PC-9 (cell line): Measurements from ENCODE around the gene SEBOX.

Experiments used
- EZH2 ChIP-seq: fragments of 200-600 bp; sonication (generic); IDR thresholded peaks from 2 replicates; pipeline ENCODE4 v1.8.0; 2017; ENCODE audit warnings: antibody characterized with exemption, low read depth
- TF ChIP-seq, protein P1 (sequence below): fragments of 200-600 bp; sonication (generic); conservative IDR thresholded peaks from 2 replicates; pipeline ENCODE4 v1.6.1; 2017; ENCODE audit warnings: mixed run types, antibody characterized with exemption, mild to moderate bottlenecking, moderate library complexity

DNA sequence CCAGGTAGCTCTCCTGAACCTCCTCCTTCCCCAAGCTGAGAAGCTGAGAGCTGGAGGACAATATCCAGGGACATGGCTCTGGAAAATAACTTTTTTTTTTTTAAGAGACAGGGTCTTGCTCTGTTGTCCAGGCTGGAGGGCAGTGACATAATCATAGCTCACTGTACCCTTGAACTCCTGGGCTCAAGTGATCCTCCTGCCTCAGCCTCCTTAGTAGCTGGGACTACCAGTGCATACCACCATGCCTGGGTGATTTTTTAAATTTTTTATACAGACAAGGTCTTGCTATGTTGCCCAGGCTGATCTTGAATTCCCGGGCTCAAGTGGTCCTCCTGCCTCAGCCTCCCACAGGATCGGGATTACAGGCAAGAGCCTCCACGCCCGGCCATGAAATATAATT, 34.8 kb upstream of the SEBOX start:
- TF ChIP-seq, protein P1, sequence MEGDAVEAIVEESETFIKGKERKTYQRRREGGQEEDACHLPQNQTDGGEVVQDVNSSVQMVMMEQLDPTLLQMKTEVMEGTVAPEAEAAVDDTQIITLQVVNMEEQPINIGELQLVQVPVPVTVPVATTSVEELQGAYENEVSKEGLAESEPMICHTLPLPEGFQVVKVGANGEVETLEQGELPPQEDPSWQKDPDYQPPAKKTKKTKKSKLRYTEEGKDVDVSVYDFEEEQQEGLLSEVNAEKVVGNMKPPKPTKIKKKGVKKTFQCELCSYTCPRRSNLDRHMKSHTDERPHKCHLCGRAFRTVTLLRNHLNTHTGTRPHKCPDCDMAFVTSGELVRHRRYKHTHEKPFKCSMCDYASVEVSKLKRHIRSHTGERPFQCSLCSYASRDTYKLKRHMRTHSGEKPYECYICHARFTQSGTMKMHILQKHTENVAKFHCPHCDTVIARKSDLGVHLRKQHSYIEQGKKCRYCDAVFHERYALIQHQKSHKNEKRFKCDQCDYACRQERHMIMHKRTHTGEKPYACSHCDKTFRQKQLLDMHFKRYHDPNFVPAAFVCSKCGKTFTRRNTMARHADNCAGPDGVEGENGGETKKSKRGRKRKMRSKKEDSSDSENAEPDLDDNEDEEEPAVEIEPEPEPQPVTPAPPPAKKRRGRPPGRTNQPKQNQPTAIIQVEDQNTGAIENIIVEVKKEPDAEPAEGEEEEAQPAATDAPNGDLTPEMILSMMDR: no peak
- TF ChIP-seq EZH2: no peak
